A673 (cell line): ENCODE data around the gene DENND2D. TPM values are rescaled to one million over a fixed set of nuclear protein-coding genes. Genes with fewer than 3 reads are reported as not detected.

Experiments used
- BruUV-seq: library from RNA; stranded (reverse); fragments of 400-500 nt; replicated peaks from 2 replicates; lab custom pipeline; 2021; lab: Mats Ljungman, UMichigan
- CTCF ChIA-PET: fragments of 300-600 bp; sonication (Branson Sonifier 250); formaldehyde crosslinking; loops from one replicate; lab custom pipeline; 2022; ENCODE audit warnings: antibody characterized with exemption; lab: Charles Lee
- POLR2A ChIA-PET: fragments of 300-600 bp; sonication (Branson Sonifier 250); formaldehyde crosslinking; loops from one replicate; lab custom pipeline; 2022; ENCODE audit warnings: antibody characterized with exemption; ENCODE audit not compliant: low non-redundant PET; lab: Charles Lee
- DNase-seq: peaks from one replicate; pipeline ENCODE4 v3.0.0-alpha.2; 2015; ENCODE audit warnings: low spot score
- H3K27ac ChIP-seq: fragments of 200-600 bp; sonication (generic); 2 replicates; pipeline ENCODE4 v1.5.1; 2016; ENCODE audit warnings: mixed run types, low read depth, mild to moderate bottlenecking, mixed read lengths, antibody characterized with exemption, low read length; ENCODE audit not compliant: poor library complexity, severe bottlenecking
- H3K27me3 ChIP-seq: fragments of 200-600 bp; sonication (generic); replicated peaks from 2 replicates; pipeline ENCODE4 v1.6.1; 2017; ENCODE audit warnings: mixed run types, low read depth, mild to moderate bottlenecking, mixed read lengths, antibody characterized with exemption, low read length; ENCODE audit not compliant: insufficient read depth, poor library complexity
- H3K36me3 ChIP-seq: fragments of 200-600 bp; sonication (generic); 2 replicates; pipeline ENCODE4 v1.6.1; 2016; ENCODE audit warnings: mixed run types, mild to moderate bottlenecking, mixed read lengths, antibody characterized with exemption, low read length; ENCODE audit not compliant: insufficient read depth, poor library complexity, severe bottlenecking
- H3K4me1 ChIP-seq: fragments of 200-600 bp; sonication (generic); 2 replicates; pipeline ENCODE4 v1.6.1; 2017; ENCODE audit warnings: mixed run types, mild to moderate bottlenecking, mixed read lengths, antibody characterized with exemption, low read length; ENCODE audit not compliant: insufficient read depth, poor library complexity, severe bottlenecking
- H3K4me3 ChIP-seq: fragments of 200-600 bp; sonication (generic); 2 replicates; pipeline ENCODE4 v1.5.1; 2016; ENCODE audit warnings: low read depth, mixed run types, mild to moderate bottlenecking, mixed read lengths, low read length; ENCODE audit not compliant: poor library complexity, severe bottlenecking
- H3K9me3 ChIP-seq: fragments of 200-600 bp; sonication (generic); 2 replicates; pipeline ENCODE4 v1.6.1; 2016; ENCODE audit warnings: mixed run types, low read depth, mild to moderate bottlenecking, mixed read lengths, antibody characterized with exemption, low read length; ENCODE audit not compliant: poor library complexity, severe bottlenecking
- EZH2 ChIP-seq: fragments of 200-600 bp; sonication (generic); IDR thresholded peaks from 2 replicates; pipeline ENCODE4 v1.6.1; 2017; ENCODE audit warnings: borderline replicate concordance, low read depth, mild to moderate bottlenecking, mixed read lengths, antibody characterized with exemption, low read length; ENCODE audit not compliant: poor library complexity, severe bottlenecking
- intact Hi-C: fragments of 100-400 bp; cut with micrococcal nuclease; formaldehyde crosslinking; loops from one replicate; pipeline ENCODE4 v1.10.0; 2022; ENCODE audit not compliant: unreplicated experiment
- total RNA-seq: library from RNA; stranded (reverse); gene quantifications from 2 replicates; pipeline ENCODE4 v1.2.3, GENCODE V29; 2021
- TF ChIP-seq, protein P1 (sequence below): fragments of 300-800, 200-600 bp; sonication (generic); conservative IDR thresholded peaks from 2 replicates; pipeline ENCODE4 v1.5.1; 2017; ENCODE audit warnings: low read depth, mild to moderate bottlenecking, antibody characterized with exemption, low read length, moderate library complexity, mixed read lengths

DENND2D gene
- total RNA-seq, 1 experiment from 2014 or later = not detected

DNA sequence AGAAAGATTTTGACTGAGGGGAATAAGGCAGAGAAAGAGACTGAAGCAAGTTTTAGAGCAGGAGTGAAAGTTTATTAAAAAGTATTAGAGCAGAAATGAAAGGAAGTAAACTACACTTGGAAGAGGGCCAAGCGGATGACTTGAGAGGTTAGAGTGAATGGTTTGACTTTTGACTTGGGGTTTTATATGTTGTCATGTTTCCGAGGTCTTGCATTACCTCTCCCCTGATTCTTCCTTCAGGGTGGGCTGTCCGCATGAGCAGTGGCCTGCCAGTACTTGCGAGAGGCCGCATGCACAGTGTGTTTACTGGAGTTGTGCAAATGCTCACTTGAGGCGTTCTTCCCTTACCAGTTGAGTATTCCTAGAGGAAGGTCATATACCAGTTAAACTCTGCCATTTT is 13.0 kb upstream of the DENND2D start:
- Histone ChIP-seq H3K27me3 (peaks cover 35% of the 10 kb centered on the region), H3K4me1 (no peaks in the 10 kb centered on the region), H3K27ac (no peak overlapping the region), H3K4me3 (no peak overlapping the region), H3K9me3 (no peaks in the 10 kb centered on the region), H3K36me3 (no peaks in the 10 kb centered on the region)
- no peak for DNase-seq
- ChIA-PET POLR2A (no interaction called here), CTCF (no interaction called here)
- BruUV-seq = no TSS peak
- TF ChIP-seq EZH2 = no peak
- TF ChIP-seq, protein P1, sequence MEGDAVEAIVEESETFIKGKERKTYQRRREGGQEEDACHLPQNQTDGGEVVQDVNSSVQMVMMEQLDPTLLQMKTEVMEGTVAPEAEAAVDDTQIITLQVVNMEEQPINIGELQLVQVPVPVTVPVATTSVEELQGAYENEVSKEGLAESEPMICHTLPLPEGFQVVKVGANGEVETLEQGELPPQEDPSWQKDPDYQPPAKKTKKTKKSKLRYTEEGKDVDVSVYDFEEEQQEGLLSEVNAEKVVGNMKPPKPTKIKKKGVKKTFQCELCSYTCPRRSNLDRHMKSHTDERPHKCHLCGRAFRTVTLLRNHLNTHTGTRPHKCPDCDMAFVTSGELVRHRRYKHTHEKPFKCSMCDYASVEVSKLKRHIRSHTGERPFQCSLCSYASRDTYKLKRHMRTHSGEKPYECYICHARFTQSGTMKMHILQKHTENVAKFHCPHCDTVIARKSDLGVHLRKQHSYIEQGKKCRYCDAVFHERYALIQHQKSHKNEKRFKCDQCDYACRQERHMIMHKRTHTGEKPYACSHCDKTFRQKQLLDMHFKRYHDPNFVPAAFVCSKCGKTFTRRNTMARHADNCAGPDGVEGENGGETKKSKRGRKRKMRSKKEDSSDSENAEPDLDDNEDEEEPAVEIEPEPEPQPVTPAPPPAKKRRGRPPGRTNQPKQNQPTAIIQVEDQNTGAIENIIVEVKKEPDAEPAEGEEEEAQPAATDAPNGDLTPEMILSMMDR = no peak
- intact Hi-C loops = no loop called here

DNA sequence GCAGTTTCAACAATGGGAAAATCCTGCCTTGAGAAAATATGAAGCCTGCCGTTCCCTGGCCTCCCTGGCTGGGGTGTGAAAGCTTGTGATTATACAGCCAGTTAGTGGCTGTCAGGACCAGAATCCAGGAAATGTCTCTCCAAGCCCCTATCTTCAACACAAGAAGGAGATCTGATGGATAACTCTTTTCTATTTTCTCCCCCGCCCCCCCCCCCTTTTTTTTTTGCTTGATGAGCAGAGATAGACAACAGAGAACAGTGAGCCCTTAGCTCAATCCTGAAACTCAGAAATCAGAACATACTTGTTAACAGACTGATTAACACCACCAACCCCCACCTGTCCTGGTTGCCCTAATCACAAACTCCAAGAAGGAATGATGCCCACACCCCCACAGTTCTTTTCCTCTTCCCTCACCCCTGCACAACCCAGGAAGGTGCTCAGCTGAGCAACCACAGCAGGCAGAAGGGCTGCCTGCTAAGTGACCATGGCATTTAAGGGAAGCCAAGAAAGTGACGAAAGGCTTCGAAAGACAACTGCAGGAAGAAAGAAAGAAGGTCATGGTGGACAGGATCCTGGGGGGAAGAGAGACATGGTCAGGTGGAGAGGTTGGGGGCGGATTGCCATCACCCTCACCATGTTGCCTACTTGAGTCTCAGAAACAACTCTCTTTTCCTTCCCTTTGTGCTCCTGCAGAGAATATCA is 12.3 kb upstream of the DENND2D start:
- intact Hi-C loops = no loop called here
- Histone ChIP-seq H3K9me3 (no peaks in the 10 kb centered on the region), H3K36me3 (no peaks in the 10 kb centered on the region), H3K4me3 (no peak overlapping the region), H3K27ac (no peak overlapping the region), H3K27me3 (peaks cover 42% of the 10 kb centered on the region), H3K4me1 (no peaks in the 10 kb centered on the region)
- CTCF ChIA-PET = no interaction called here
- DNase-seq = no peak
- POLR2A ChIA-PET = no interaction called here
- no TSS peak for BruUV-seq
- TF ChIP-seq, protein P1 = no peak
- no peak for TF ChIP-seq EZH2

DNA sequence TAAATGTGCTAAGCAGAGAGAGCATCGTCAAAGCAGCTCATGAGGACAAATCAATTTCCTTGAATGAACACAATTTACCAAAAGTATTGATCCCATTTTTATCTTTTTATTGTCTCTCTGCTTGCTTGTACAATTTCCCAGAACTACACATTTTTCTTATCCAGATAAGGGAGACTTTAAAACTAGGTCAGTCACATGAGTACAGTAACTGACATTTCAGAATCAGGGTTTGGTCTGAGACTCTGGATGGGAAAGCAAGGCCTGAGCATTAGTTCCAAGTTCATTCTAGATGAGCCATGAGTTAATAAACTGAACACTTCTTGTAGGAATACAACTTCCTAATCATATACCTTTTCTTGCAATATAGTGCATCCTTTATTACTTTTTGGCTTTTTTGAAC is 11.5 kb upstream of the DENND2D start:
- Histone ChIP-seq H3K4me3 (no peak overlapping the region), H3K9me3 (no peaks in the 10 kb centered on the region), H3K36me3 (no peaks in the 10 kb centered on the region), H3K4me1 (no peaks in the 10 kb centered on the region), H3K27ac (no peak overlapping the region), H3K27me3 (peaks cover 50% of the 10 kb centered on the region)
- no TSS peak for BruUV-seq
- ChIA-PET CTCF (no interaction called here), POLR2A (no interaction called here)
- TF ChIP-seq, protein P1 = no peak
- TF ChIP-seq EZH2 = no peak
- intact Hi-C loops = no loop called here
- DNase-seq = no peak
